ENCODE results near the gene UGT1A7. TPM values are rescaled to one million over a fixed set of nuclear protein-coding genes. Genes with fewer than 3 reads are reported as not detected.

UGT1A7 gene
- total and polyA plus RNA-seq, 9 of the 15 experiments (the other 6 are each of a cell fraction or from before 2014, with no cell fraction given): not detected

GRCh38 chr2:233700028-233700635, 18.4 kb downstream of the UGT1A7 start (continued):
- TF ChIP-seq ZNF318 (IDR thresholded peaks at IDR 0.05; ENCODE audit: borderline replicate concordance in 1 of 2, low read depth in 1 of 2) (peak in 1 of 2 experiments; percentile 69; a peak in 1 of 4 replicates), ZNF512 (tag; IDR thresholded peaks at IDR 0.05) (no peak), ZNF507 (tag; conservative IDR thresholded peaks at IDR 0.05) (no peak), REST (IDR thresholded peaks at IDR 0.05; ENCODE audit: borderline replicate concordance) (no peak; the same call in 1 of the 2 replicates), REST (CRISPR knock-in tag; IDR thresholded peaks at IDR 0.05; ENCODE audit: low read depth) (no peak), HMG20A (CRISPR knock-in tag; conservative IDR thresholded peaks at IDR 0.05) (no peak), RBM22 (IDR thresholded peaks at IDR 0.05; ENCODE audit: low read depth, low read length, poor library complexity, severe bottlenecking) (no peak)
